Measurements from ENCODE around the gene XG.

- TF ChIP-seq CTCF (conservative IDR thresholded peaks at IDR 0.05 in 1 of 2, IDR thresholded peaks at IDR 0.05 in 1 of 2; ENCODE audit: low read depth in 1 of 2, low read length in 2 of 2) (no peak), EZH2 (IDR thresholded peaks at IDR 0.05; ENCODE audit: low read length, missing control alignments) (no peak)
These were observed 4.7 kb downstream of the XG start for GRCh38 chrX:2756548-2756947.

Data from fibroblast of lung (primary cell).